Measurements from ENCODE around the gene PDLIM4.

- TF ChIP-seq CTCF (conservative IDR thresholded peaks at IDR 0.05), result no peak
- no peak for TF ChIP-seq ZFX (IDR thresholded peaks at IDR 0.05)
Measured at GRCh38 chr5:132251220-132251725, 6.2 kb upstream of the PDLIM4 start.
